ENCODE data around the gene MTERF2.

The MTERF2 gene

GRCh38 chr12:106953352-106954250, 33.3 kb downstream of the MTERF2 start:
- DNase-seq = no peak

DNA sequence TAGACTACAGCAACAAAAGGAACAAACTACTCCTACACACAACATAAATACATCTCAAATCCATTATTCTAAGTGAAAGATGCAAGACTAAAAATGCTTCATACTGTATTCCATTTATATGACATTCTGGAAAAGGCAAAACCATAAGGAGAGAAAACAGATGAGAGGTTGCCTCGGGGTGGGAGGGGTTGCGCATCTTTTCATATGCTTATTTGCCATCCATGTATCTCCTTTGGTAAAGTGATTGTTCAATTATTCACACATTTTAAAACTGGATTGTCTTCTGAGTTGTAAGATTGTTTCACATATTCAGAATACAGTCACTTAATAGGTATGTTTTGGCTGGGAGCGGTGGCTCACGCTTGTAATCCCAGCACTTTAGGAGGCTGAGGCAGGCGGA, 36.4 kb downstream of the MTERF2 start:
- no peak for DNase-seq

DNA sequence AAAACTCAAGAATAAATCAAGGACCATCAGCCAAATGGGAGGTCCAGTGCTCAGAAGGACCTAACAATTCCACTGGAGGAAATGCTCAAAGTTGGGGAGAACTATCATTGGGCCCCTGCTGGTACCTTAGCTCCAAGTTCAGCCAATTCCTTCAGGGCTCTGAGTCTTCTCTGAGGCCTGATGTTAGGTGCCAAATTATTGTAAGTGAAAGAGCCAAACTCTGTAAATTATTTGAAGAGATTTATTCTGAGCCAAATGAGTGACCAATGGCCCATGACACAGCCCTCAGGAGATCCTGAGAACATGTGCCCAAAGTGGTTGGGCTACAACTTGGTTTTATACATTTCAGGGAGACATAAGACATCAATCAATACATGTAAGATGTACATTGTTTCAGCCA, 39.5 kb downstream of the MTERF2 start:
- DNase-seq = no peak

DNA sequence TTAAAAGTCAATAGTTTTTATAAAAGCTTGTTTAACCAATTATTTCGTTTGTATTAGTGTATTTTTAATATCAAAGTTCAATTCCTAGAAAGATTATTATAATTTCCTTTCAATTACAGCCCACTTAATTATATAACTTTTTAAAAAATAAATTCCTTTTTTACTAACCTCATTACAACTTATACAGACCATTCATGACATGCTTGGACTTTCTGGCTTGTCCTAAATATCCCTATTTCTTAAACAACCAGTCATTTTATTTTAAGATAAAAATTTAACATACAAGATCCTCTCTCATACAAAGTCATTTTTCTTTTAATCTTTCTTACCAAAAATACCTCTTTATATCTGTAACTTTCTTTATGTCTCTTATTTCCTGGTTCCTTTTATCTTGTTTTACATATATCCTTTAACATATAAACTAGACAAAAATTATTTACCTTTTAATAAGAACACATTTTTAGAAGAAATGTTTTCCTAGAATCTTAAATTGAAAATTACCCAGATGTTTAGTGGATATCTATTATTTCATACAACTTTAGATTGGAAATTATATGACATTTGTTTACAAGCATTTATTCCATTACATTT, 41.6 kb downstream of the MTERF2 start:
- no peak for DNase-seq

GRCh38 chr12:106942775-106943174, 44.2 kb downstream of the MTERF2 start:
- DNase-seq = no peak

GRCh38 chr12:106941481-106942156, 45.3 kb downstream of the MTERF2 start:
- no peak for DNase-seq

DNA sequence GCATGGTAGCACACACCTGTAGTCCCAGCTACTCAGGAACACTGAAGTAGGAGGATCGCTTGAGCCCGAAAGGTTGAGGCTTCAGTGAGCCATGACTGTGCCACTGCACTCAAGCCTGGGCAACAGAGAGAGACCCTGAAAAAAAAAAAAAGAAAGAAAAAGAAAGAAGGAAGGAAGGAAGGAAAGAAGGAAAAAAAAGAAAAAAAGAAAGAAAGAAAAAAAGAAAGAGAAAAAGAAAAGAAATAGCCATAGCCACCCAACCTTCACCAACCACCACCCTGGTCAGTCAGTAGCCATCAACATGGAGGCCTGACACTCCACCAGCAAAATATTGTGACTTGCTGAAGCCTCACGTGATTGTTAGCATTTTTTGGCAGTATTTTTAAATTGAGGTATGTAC, 52.7 kb downstream of the MTERF2 start:
- DNase-seq = no peak

All from fibroblast of skin of abdomen (primary cell).